Panc1 (cell line): ENCODE data around the gene SLC49A3. TPM values are rescaled to one million over a fixed set of nuclear protein-coding genes. Genes with fewer than 3 reads are reported as not detected.
"Not testable (repeated sequence)": the region's sequence is repeated elsewhere in the genome, so short reads cannot be mapped to it uniquely, and the experiment has no call there.

ENCODE experiments used
- ATAC-seq: fragments of 200-7000 bp; cut with Tn5 transposase; 2 replicates; pipeline ENCODE4 v1.9.1; 2020; ENCODE audit warnings: mild to moderate bottlenecking, moderate library complexity
- BruUV-seq: library from RNA; stranded (reverse); fragments of 400-500 nt; replicated peaks from 2 replicates; lab custom pipeline; 2021; lab: Mats Ljungman, UMichigan
- CTCF ChIA-PET: fragments of 300-600 bp; sonication (Branson Sonifier 250); formaldehyde crosslinking; loops from one replicate; lab custom pipeline; 2022; ENCODE audit warnings: antibody characterized with exemption; lab: Charles Lee
- POLR2A ChIA-PET: fragments of 300-600 bp; sonication (Branson Sonifier 250); formaldehyde crosslinking; loops from one replicate; lab custom pipeline; 2022; ENCODE audit warnings: antibody characterized with exemption; lab: Charles Lee
- DNase-seq: peaks from one replicate; pipeline ENCODE4 v3.0.0-alpha.2; 2010; ENCODE audit warnings: low read depth, low spot score
- H3K27ac ChIP-seq: 2 replicates; pipeline ENCODE4 v1.5.1; 2011; ENCODE audit warnings: mild to moderate bottlenecking, low read length, inconsistent platforms
- H3K27me3 ChIP-seq: fragments of 200-500 bp; sonication (Bioruptor generic); 2 replicates; pipeline ENCODE4 v1.6.0; 2014; ENCODE audit warnings: low read length, inconsistent platforms; ENCODE audit not compliant: control insufficient read depth, insufficient read depth
- H3K36me3 ChIP-seq: fragments of 200-500 bp; sonication (Bioruptor generic); 2 replicates; pipeline ENCODE4 v1.5.1; 2014; ENCODE audit warnings: inconsistent platforms, mild to moderate bottlenecking, low read length, moderate library complexity; ENCODE audit not compliant: control insufficient read depth, insufficient read depth
- H3K4me1 ChIP-seq: 2 replicates; pipeline ENCODE4 v1.5.1; 2011; ENCODE audit warnings: inconsistent platforms, mild to moderate bottlenecking, low read length, moderate library complexity; ENCODE audit not compliant: control insufficient read depth, insufficient read depth
- H3K4me3 ChIP-seq, 2 experiments: 2 replicates each; pipeline ENCODE4 v1.5.1; 2011 to 2012; ENCODE audit warnings: low read depth in 2 of 2, low read length in 2 of 2, mild to moderate bottlenecking in 2 of 2, inconsistent platforms in 1 of 2, moderate library complexity in 1 of 2
- H3K9me3 ChIP-seq: fragments of 200-500 bp; sonication (Bioruptor generic); 2 replicates; pipeline ENCODE4 v1.5.1; 2014; ENCODE audit warnings: low read depth, mild to moderate bottlenecking, inconsistent platforms, low read length, moderate library complexity; ENCODE audit not compliant: control insufficient read depth, insufficient read depth
- CTCF ChIP-seq: fragments of 450-650 bp; IDR thresholded peaks from 2 replicates; pipeline ENCODE4 v1.5.1; 2017; ENCODE audit warnings: mild to moderate bottlenecking
- POLR2AphosphoS5 ChIP-seq: IDR thresholded peaks from 2 replicates; pipeline ENCODE4 v1.6.1; 2012; ENCODE audit warnings: mild to moderate bottlenecking, low read depth, low read length, moderate library complexity
- SIN3A ChIP-seq: IDR thresholded peaks from 2 replicates; pipeline ENCODE4 v1.6.1; 2012; ENCODE audit warnings: low read depth, mild to moderate bottlenecking, low read length, moderate library complexity, borderline replicate concordance; ENCODE audit not compliant: insufficient read depth
- TCF7L2 ChIP-seq: IDR thresholded peaks from 2 replicates; pipeline ENCODE4 v1.6.1; 2011; ENCODE audit warnings: mild to moderate bottlenecking, low read depth, low read length, inconsistent platforms
- in situ Hi-C: cut with HindIII; loops from 2 replicates; pipeline ENCODE4 v1.10.0; 2016; ENCODE audit warnings: low sequenced_read_pairs, low pct_unique_long_range_greater_than_20kb
- intact Hi-C: fragments of 100-400 bp; cut with micrococcal nuclease; formaldehyde crosslinking; loops from one replicate; pipeline ENCODE4 v1.10.0; 2022; ENCODE audit not compliant: unreplicated experiment
- total RNA-seq: library from RNA; stranded (reverse); gene quantifications from one replicate; pipeline ENCODE4 v1.2.1, GENCODE V29; 2021; ENCODE audit not compliant: unreplicated experiment
- TF ChIP-seq, protein P1 (sequence below), 2 experiments: IDR thresholded peaks; 2 replicates each; pipeline ENCODE4 v1.6.1; 2011 to 2012; ENCODE audit warnings: low read depth in 2 of 2, control low read depth in 1 of 2, low read length in 1 of 2, mild to moderate bottlenecking in 1 of 2, moderate library complexity in 1 of 2; ENCODE audit not compliant: insufficient read depth in 1 of 2

Gene SLC49A3
- total RNA-seq, 1 experiment from 2014 or later: 0.62 TPM

DNA sequence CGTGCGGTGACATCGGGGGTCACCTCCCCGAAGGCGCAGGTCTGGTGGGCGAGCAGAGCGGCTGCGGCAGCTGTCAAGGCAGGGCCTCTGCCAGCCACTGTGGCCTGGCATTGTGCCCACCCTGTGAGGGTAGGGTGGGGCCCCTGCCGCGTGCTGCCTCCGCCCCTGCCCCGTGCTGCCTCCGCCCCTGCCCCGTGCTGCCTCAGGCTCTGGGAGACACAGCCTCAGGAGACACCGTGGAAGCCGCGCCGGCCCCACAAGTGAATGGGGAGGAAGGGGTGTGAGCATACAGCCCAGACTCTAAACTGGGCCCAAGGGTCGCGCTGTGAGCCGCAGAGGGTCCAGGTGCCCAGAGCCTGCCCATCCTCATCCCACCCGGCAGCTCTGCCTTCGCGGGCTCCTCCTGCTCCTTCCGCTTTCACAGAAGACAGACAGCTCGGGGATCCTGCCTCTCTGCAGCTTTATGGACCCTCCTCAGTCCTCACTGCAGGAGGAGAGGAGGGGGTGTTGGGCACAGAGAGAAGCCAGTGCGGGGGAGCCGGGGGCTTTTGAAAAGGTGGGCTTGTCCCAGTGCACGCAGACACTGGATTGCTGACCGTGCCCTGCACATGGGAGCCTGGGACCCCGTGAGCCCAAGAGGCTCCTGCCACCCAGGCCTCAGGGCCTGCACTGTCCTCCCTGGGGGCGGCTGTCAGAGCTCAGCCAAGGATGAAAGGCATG is 44.1 kb upstream of the SLC49A3 start:
- in situ Hi-C loops: no loop called here

DNA sequence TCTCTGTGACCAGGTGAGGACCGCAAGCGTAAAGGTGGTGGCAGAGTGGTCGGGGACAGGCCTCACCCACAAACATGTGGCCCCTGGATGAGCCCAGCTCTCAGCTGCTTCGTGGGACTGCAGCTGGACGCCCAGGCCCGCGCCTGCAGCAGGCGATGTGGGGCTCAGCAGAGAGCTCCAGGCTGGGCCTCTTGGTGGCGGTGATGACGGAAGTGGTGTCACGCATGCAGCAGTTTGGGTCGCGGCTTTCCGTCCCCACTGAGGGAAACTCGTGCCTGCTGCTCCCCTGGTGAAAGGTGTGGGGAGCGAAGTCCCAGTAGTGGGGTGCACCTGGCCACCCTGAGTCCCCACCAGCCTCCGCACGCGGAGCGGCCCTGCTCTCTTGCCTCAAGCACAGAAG is 43.5 kb upstream of the SLC49A3 start:
- ChIA-PET CTCF (no interaction called here), POLR2A (no interaction called here)
- Histone ChIP-seq H3K27me3 (no peaks in the 10 kb centered on the region), H3K9me3 (no peaks in the 10 kb centered on the region), H3K4me1 (no peaks in the 10 kb centered on the region), H3K4me3 (no peak overlapping the region), H3K27ac (no peak overlapping the region), H3K36me3 (peaks cover 2% of the 10 kb centered on the region; the same call in 1 of the 2 replicates)
- TF ChIP-seq POLR2AphosphoS5 (no peak), CTCF (no peak), TCF7L2 (no peak), SIN3A (no peak)
- TF ChIP-seq, protein P1, sequence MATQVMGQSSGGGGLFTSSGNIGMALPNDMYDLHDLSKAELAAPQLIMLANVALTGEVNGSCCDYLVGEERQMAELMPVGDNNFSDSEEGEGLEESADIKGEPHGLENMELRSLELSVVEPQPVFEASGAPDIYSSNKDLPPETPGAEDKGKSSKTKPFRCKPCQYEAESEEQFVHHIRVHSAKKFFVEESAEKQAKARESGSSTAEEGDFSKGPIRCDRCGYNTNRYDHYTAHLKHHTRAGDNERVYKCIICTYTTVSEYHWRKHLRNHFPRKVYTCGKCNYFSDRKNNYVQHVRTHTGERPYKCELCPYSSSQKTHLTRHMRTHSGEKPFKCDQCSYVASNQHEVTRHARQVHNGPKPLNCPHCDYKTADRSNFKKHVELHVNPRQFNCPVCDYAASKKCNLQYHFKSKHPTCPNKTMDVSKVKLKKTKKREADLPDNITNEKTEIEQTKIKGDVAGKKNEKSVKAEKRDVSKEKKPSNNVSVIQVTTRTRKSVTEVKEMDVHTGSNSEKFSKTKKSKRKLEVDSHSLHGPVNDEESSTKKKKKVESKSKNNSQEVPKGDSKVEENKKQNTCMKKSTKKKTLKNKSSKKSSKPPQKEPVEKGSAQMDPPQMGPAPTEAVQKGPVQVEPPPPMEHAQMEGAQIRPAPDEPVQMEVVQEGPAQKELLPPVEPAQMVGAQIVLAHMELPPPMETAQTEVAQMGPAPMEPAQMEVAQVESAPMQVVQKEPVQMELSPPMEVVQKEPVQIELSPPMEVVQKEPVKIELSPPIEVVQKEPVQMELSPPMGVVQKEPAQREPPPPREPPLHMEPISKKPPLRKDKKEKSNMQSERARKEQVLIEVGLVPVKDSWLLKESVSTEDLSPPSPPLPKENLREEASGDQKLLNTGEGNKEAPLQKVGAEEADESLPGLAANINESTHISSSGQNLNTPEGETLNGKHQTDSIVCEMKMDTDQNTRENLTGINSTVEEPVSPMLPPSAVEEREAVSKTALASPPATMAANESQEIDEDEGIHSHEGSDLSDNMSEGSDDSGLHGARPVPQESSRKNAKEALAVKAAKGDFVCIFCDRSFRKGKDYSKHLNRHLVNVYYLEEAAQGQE (IDR thresholded peaks at IDR 0.05; ENCODE audit: insufficient read depth in 1 of 2, low read depth in 2 of 2, low read length in 1 of 2): no peak
- in situ Hi-C loops: no loop called here
- BruUV-seq: no TSS peak
- no peak for DNase-seq
- ATAC-seq: no peak
- intact Hi-C loops: no loop called here

More for the DNA sequence above, 44.1 kb upstream of the SLC49A3 start:
- ATAC-seq (no peak), DNase-seq (no peak)
- no peak overlapping the region for H3K4me3 ChIP-seq
- TF ChIP-seq POLR2AphosphoS5 (no peak), TCF7L2 (no peak), SIN3A (no peak), CTCF (no peak)
- TF ChIP-seq, protein P1 (IDR thresholded peaks at IDR 0.05; ENCODE audit: insufficient read depth in 1 of 2, low read depth in 2 of 2, low read length in 1 of 2): no peak
- no peak overlapping the region for H3K27ac ChIP-seq
- CTCF ChIA-PET: no interaction called here
- intact Hi-C loops: no loop called here
- no peaks in the 10 kb centered on the region for H3K9me3 ChIP-seq
- peaks cover 2% of the 10 kb centered on the region; the same call in 1 of the 2 replicates for H3K36me3 ChIP-seq
- no peaks in the 10 kb centered on the region for H3K27me3 ChIP-seq
- BruUV-seq: no TSS peak
- H3K4me1 ChIP-seq: no peaks in the 10 kb centered on the region
- POLR2A ChIA-PET: no interaction called here

GRCh38 chr4:731954-732353 is 43.0 kb upstream of the SLC49A3 start:
- BruUV-seq, CTCF ChIA-PET, POLR2A ChIA-PET: not testable (repeated sequence)

More at GRCh38 chr4:731954-732353, 43.0 kb upstream of the SLC49A3 start:
- intact Hi-C loops, DNase-seq, H3K9me3 ChIP-seq, H3K27me3 ChIP-seq, H3K4me3 ChIP-seq, H3K36me3 ChIP-seq, ATAC-seq, H3K4me1 ChIP-seq, in situ Hi-C loops, H3K27ac ChIP-seq: not testable (repeated sequence)
